Gastroesophageal sphincter (tissue), 3 donors: Measurements from ENCODE around the gene CACNA2D3.

Experiments used
- EP300 ChIP-seq: sonication (generic); formaldehyde crosslinking; IDR thresholded peaks from one replicate; pipeline ENCODE4 v1.6.1; 2017; ENCODE audit warnings: antibody characterized with exemption, mild to moderate bottlenecking
- POLR2A ChIP-seq, 2 donors: fragments of 450-650 bp; IDR thresholded peaks; one replicate each; pipeline ENCODE4 v1.6.1; 2017; ENCODE audit warnings: antibody characterized with exemption in 2 of 2, mild to moderate bottlenecking in 2 of 2, moderate library complexity in 1 of 2
- POLR2AphosphoS5 ChIP-seq: sonication (generic); formaldehyde crosslinking; IDR thresholded peaks from one replicate; pipeline ENCODE4 v1.6.1; 2017; ENCODE audit warnings: antibody characterized with exemption
- TF ChIP-seq, protein P1 (sequence below), 4 experiments: fragments of 200-600 bp in 2 of 4; fragments of 450-650 bp in 2 of 4; sonication (generic) in 1 of 4; IDR thresholded peaks; one replicate each; pipeline ENCODE4 v1.5.1; 2017 to 2019; ENCODE audit warnings: antibody characterized with exemption in 4 of 4, mild to moderate bottlenecking in 2 of 4, moderate library complexity in 2 of 4

- TF ChIP-seq POLR2AphosphoS5 (no peak), POLR2A (IDR thresholded peaks at IDR 0.05) (no peak), EP300 (no peak)
- TF ChIP-seq, protein P1, sequence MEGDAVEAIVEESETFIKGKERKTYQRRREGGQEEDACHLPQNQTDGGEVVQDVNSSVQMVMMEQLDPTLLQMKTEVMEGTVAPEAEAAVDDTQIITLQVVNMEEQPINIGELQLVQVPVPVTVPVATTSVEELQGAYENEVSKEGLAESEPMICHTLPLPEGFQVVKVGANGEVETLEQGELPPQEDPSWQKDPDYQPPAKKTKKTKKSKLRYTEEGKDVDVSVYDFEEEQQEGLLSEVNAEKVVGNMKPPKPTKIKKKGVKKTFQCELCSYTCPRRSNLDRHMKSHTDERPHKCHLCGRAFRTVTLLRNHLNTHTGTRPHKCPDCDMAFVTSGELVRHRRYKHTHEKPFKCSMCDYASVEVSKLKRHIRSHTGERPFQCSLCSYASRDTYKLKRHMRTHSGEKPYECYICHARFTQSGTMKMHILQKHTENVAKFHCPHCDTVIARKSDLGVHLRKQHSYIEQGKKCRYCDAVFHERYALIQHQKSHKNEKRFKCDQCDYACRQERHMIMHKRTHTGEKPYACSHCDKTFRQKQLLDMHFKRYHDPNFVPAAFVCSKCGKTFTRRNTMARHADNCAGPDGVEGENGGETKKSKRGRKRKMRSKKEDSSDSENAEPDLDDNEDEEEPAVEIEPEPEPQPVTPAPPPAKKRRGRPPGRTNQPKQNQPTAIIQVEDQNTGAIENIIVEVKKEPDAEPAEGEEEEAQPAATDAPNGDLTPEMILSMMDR (IDR thresholded peaks at IDR 0.05): no peak
Measured at GRCh38 chr3:54641226-54642014, 519.1 kb downstream of the CACNA2D3 start.
